ENCODE data around the gene MST1R.

DNA sequence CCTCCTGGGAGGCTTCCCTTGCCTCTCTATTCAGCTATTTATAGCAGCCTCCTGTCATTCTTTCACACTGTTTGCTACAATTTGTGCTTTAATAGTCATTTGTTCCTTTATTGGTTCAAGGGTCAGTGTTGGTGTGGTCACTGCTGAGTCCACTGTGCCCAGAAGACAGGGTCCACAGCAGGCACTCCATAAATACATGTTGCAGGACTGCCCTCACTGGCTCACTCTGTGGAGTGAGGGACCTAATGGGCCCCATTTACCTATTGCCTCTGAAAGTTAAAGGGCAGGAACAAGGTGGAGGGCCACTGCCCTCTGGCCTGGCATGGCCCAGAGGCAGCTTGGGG is 16.8 kb downstream of the MST1R start:
- TF ChIP-seq, protein P1, sequence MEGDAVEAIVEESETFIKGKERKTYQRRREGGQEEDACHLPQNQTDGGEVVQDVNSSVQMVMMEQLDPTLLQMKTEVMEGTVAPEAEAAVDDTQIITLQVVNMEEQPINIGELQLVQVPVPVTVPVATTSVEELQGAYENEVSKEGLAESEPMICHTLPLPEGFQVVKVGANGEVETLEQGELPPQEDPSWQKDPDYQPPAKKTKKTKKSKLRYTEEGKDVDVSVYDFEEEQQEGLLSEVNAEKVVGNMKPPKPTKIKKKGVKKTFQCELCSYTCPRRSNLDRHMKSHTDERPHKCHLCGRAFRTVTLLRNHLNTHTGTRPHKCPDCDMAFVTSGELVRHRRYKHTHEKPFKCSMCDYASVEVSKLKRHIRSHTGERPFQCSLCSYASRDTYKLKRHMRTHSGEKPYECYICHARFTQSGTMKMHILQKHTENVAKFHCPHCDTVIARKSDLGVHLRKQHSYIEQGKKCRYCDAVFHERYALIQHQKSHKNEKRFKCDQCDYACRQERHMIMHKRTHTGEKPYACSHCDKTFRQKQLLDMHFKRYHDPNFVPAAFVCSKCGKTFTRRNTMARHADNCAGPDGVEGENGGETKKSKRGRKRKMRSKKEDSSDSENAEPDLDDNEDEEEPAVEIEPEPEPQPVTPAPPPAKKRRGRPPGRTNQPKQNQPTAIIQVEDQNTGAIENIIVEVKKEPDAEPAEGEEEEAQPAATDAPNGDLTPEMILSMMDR (IDR thresholded peaks at IDR 0.05): no peak
- no peak for TF ChIP-seq ZFX (IDR thresholded peaks at IDR 0.05; ENCODE audit: borderline replicate concordance)
